Left lung (tissue), 10 donors: ENCODE results near the gene EXOC2. TPM values are rescaled to one million over a fixed set of nuclear protein-coding genes. Genes with fewer than 3 reads are reported as not detected.

Source experiments
- ATAC-seq: fragments of 200-7000 bp; cut with Tn5 transposase; one replicate; pipeline ENCODE4 v1.9.1; 2020; ENCODE audit warnings: moderate library complexity
- DNase-seq, 4 donors: peaks; one replicate each; pipeline ENCODE4 v3.0.0-alpha.2; 2013 to 2020
- H3K27ac ChIP-seq, 2 donors: fragments of 200-600 bp; sonication (generic) in 1 of 2; one replicate each; pipeline versions ENCODE4 v1.5.0 to v1.8.0; 2020 to 2021
- H3K27me3 ChIP-seq, 2 donors: fragments of 200-600 bp; sonication (generic) in 1 of 2; one replicate each; pipeline versions ENCODE4 v1.5.0 to v1.8.0; 2020 to 2021
- H3K36me3 ChIP-seq, 2 donors: fragments of 200-600 bp; sonication (generic) in 1 of 2; one replicate each; pipeline versions ENCODE4 v1.5.0 to v1.8.0; 2020 to 2021
- H3K4me1 ChIP-seq, 2 donors: fragments of 200-600 bp; one replicate each; pipeline ENCODE4 v1.8.0; 2021
- H3K4me3 ChIP-seq, 2 donors: fragments of 200-600 bp; sonication (generic) in 1 of 2; one replicate each; pipeline versions ENCODE4 v1.5.0 to v1.8.0; 2020 to 2021; ENCODE audit warnings: mild to moderate bottlenecking in 1 of 2
- H3K9me3 ChIP-seq, 2 donors: fragments of 200-600 bp; sonication (generic) in 1 of 2; one replicate each; pipeline versions ENCODE4 v1.5.0 to v1.8.0; 2020 to 2021
- CTCF ChIP-seq, 2 donors: fragments of 200-600 bp; sonication (generic) in 1 of 2; IDR thresholded peaks; one replicate each; pipeline versions ENCODE4 v1.5.0 to v1.8.0; 2021; ENCODE audit warnings: antibody characterized with exemption in 2 of 2
- intact Hi-C, 2 donors: fragments of 100-400 bp; cut with DNase I; formaldehyde crosslinking; loops; one replicate each; pipeline versions ENCODE4 v1.11.2 to v1.14.2; 2022
- polyA plus RNA-seq, 6 donors: library from polyadenylated mRNA; unstranded; fragments of 120-200 nt; gene quantifications; one replicate each; pipeline ENCODE4 v1.2.1, GENCODE V29; 2013; ENCODE audit not compliant: insufficient read length in 6 of 6
- total RNA-seq, 2 donors: library from RNA; stranded (reverse); fragmentation: NEBNext Ultra II Directional; extraction: Animal tissue kit (Norgen Biotek cat#: 25700); gene quantifications; one replicate each; pipeline ENCODE4 v1.2.1, GENCODE V29; 2021
- donor health status: DM: no; HTN: yes; CAD: no.
- donor health status: DM: no; HTN: no; CAD: no.

The EXOC2 gene
- total and polyA plus RNA-seq, 8 donors, result 19.8 to 30.4 (median 28.4) TPM

- no peak for DNase-seq
- intact Hi-C loops, result no loop called here
Observed at GRCh38 chr6:620950-621349, 72.0 kb downstream of the EXOC2 start.

GRCh38 chr6:620166-620565 is 72.8 kb downstream of the EXOC2 start:
- DNase-seq (no peak), ATAC-seq (no peak)
- intact Hi-C loops, result no loop called here
- Histone ChIP-seq H3K27ac (no peak overlapping the region), H3K4me3 (no peak overlapping the region), H3K9me3 (no peaks in the 10 kb centered on the region), H3K4me1 (no peaks in the 10 kb centered on the region), H3K27me3 (no peaks in the 10 kb centered on the region), H3K36me3 (peaks cover 0 to 22% of the 10 kb centered on the region in 2 donors)
- no peak for TF ChIP-seq CTCF (IDR thresholded peaks at IDR 0.05)

More at GRCh38 chr6:620950-621349, 72.0 kb downstream of the EXOC2 start:
- Histone ChIP-seq H3K27ac (no peak overlapping the region), H3K27me3 (no peaks in the 10 kb centered on the region), H3K9me3 (no peaks in the 10 kb centered on the region), H3K36me3 (peaks cover 0 to 22% of the 10 kb centered on the region in 2 donors), H3K4me3 (no peak overlapping the region), H3K4me1 (no peaks in the 10 kb centered on the region)
- ATAC-seq, result no peak
- no peak for TF ChIP-seq CTCF (IDR thresholded peaks at IDR 0.05)

- H3K27me3 ChIP-seq, result no peaks in the 10 kb centered on the region
- H3K9me3 ChIP-seq, result no peaks in the 10 kb centered on the region
- H3K4me3 ChIP-seq, result no peak overlapping the region
- H3K27ac ChIP-seq, result no peak overlapping the region
- no peaks in the 10 kb centered on the region for H3K4me1 ChIP-seq
- no peak for TF ChIP-seq CTCF (IDR thresholded peaks at IDR 0.05)
- ATAC-seq (no peak), DNase-seq (no peak)
- intact Hi-C loops, result no loop called here
- peaks cover 0 to 22% of the 10 kb centered on the region in 2 donors for H3K36me3 ChIP-seq
Observed at GRCh38 chr6:617456-618100, 75.4 kb downstream of the EXOC2 start.

- TF ChIP-seq CTCF (IDR thresholded peaks at IDR 0.05), result no peak
- Histone ChIP-seq H3K27me3 (no peaks in the 10 kb centered on the region), H3K4me1 (peaks cover 0 to 10% of the 10 kb centered on the region in 2 donors), H3K36me3 (peaks cover 0 to 15% of the 10 kb centered on the region in 2 donors), H3K9me3 (no peaks in the 10 kb centered on the region), H3K4me3 (no peak overlapping the region), H3K27ac (no peak overlapping the region)
- intact Hi-C loops, result no loop called here
- DNase-seq (no peak), ATAC-seq (no peak)
Observed at GRCh38 chr6:613981-614380, 79.0 kb downstream of the EXOC2 start.

GRCh38 chr6:611928-612327 is 81.0 kb downstream of the EXOC2 start:
- peaks cover 0 to 7% of the 10 kb centered on the region in 2 donors for H3K36me3 ChIP-seq
- intact Hi-C loops, result no loop called here
- H3K4me3 ChIP-seq, result no peak overlapping the region
- TF ChIP-seq CTCF (IDR thresholded peaks at IDR 0.05), result no peak
- no peaks in the 10 kb centered on the region for H3K27me3 ChIP-seq
- ATAC-seq (no peak), DNase-seq (no peak)
- peaks cover 0 to 10% of the 10 kb centered on the region in 2 donors for H3K4me1 ChIP-seq
- no peaks in the 10 kb centered on the region for H3K9me3 ChIP-seq
- H3K27ac ChIP-seq, result no peak overlapping the region
